B cell (primary cell): ENCODE results near the gene PDE6B. TPM values are rescaled to one million over a fixed set of nuclear protein-coding genes. Genes with fewer than 3 reads are reported as not detected.

Experiments used
- ATAC-seq: fragments of 200-7000 bp; cut with Tn5 transposase; one replicate; pipeline ENCODE4 v1.10.0; 2021; ENCODE audit warnings: low read depth, mild to moderate bottlenecking, moderate number of reproducible peaks, moderate library complexity
- CTCF ChIA-PET: fragments of 350-600 bp; sonication (Branson Sonifier 250); formaldehyde crosslinking; loops from one replicate; lab custom pipeline; 2021; ENCODE audit warnings: antibody characterized with exemption, inconsistent platforms; lab: Charles Lee
- POLR2A ChIA-PET: fragments of 350-600 bp; sonication (Branson Sonifier 250); formaldehyde crosslinking; loops from one replicate; lab custom pipeline; 2021; ENCODE audit warnings: antibody characterized with exemption; lab: Charles Lee
- DNase-seq: peaks from one replicate; pipeline ENCODE4 v3.0.0; 2013
- H2AFZ ChIP-seq: 2 replicates; pipeline ENCODE4 v1.6.1; 2012; ENCODE audit warnings: mild to moderate bottlenecking, low read depth, low read length; ENCODE audit not compliant: insufficient read depth, poor library complexity, severe bottlenecking
- H3K27ac ChIP-seq, 2 donors: 1 replicate in 1 of 2; 2 replicates in 1 of 2; pipeline ENCODE4 v1.5.1; 2012 to 2013; ENCODE audit warnings: low read length in 2 of 2, mild to moderate bottlenecking in 2 of 2, moderate library complexity in 1 of 2
- H3K27me3 ChIP-seq, 4 experiments: fragments of 200-600 bp in 1 of 4; sonication (generic) in 1 of 4; replicated peaks in 1 of 4; 1 replicate in 2 of 4; 2 replicates in 2 of 4; pipeline versions ENCODE4 v1.6.1 to v1.7.0; 2013 to 2016; ENCODE audit warnings: low read length in 3 of 4, mild to moderate bottlenecking in 2 of 4, mixed read lengths in 1 of 4, moderate library complexity in 1 of 4; ENCODE audit not compliant: insufficient read depth in 4 of 4, control insufficient read depth in 3 of 4; ENCODE audit errors: control extremely low read depth in 1 of 4
- H3K36me3 ChIP-seq, 2 experiments: replicated peaks in 1 of 2; 1 replicate in 1 of 2; 2 replicates in 1 of 2; pipeline versions ENCODE4 v1.6.1 to v1.7.1; 2013; ENCODE audit warnings: low read length in 1 of 2; ENCODE audit not compliant: insufficient read depth in 2 of 2, control insufficient read depth in 1 of 2; ENCODE audit errors: control extremely low read depth in 1 of 2, extremely low read depth in 1 of 2
- H3K4me1 ChIP-seq, 2 donors: fragments of 200-600 bp in 1 of 2; sonication (generic) in 1 of 2; 1 replicate in 1 of 2; 2 replicates in 1 of 2; pipeline versions ENCODE4 v1.5.1 to v1.6.1; 2013 to 2017; ENCODE audit warnings: low read length in 2 of 2; ENCODE audit not compliant: control insufficient read depth in 2 of 2, insufficient read depth in 2 of 2
- H3K4me2 ChIP-seq: replicated peaks from 2 replicates; pipeline ENCODE3; 2012; ENCODE audit warnings: mild to moderate bottlenecking, low read depth, low read length; ENCODE audit not compliant: poor library complexity, severe bottlenecking
- H3K4me3 ChIP-seq, 5 experiments: fragments of 200-600 bp in 1 of 5; sonication (generic) in 1 of 5; 1 replicate in 3 of 5; 2 replicates in 2 of 5; pipeline versions ENCODE4 v1.5.1 to v1.7.0; 2011 to 2016; ENCODE audit warnings: low read length in 4 of 5, mild to moderate bottlenecking in 4 of 5, low read depth in 2 of 5, control low read depth in 1 of 5, moderate library complexity in 1 of 5; ENCODE audit not compliant: insufficient read depth in 1 of 5; ENCODE audit errors: control extremely low read depth in 1 of 5, extremely low read depth in 1 of 5
- H3K79me2 ChIP-seq: fragments of 200-600 bp; sonication (generic); one replicate; pipeline ENCODE4 v1.6.0; 2016; ENCODE audit warnings: low read length; ENCODE audit not compliant: control insufficient read depth, insufficient read depth
- H3K9ac ChIP-seq: fragments of 200-600 bp; sonication (generic); 2 replicates; pipeline ENCODE4 v1.6.1; 2017; ENCODE audit warnings: mild to moderate bottlenecking, low read length, moderate library complexity
- H3K9me3 ChIP-seq, 3 donors: one replicate each; pipeline versions ENCODE4 v1.6.1 to v1.7.1; 2013; ENCODE audit warnings: low read length in 2 of 3; ENCODE audit not compliant: control insufficient read depth in 2 of 3, insufficient read depth in 1 of 3; ENCODE audit errors: control extremely low read depth in 1 of 3
- H4K20me1 ChIP-seq: 2 replicates; pipeline ENCODE4 v1.6.0; 2012; ENCODE audit warnings: mild to moderate bottlenecking, low read length; ENCODE audit not compliant: insufficient read depth, control insufficient read depth, poor library complexity, severe bottlenecking
- H3K27ac Mint-ChIP-seq: one replicate; pipeline ENCODE4 v1.8.0; 2021; ENCODE audit warnings: mixed read lengths
- H3K27me3 Mint-ChIP-seq: one replicate; pipeline ENCODE4 v1.8.0; 2021; ENCODE audit warnings: mixed read lengths
- H3K4me1 Mint-ChIP-seq: one replicate; pipeline ENCODE4 v1.8.0; 2021; ENCODE audit warnings: mixed read lengths
- H3K4me3 Mint-ChIP-seq: one replicate; pipeline ENCODE4 v1.8.0; 2021; ENCODE audit warnings: mixed read lengths
- H3K9me3 Mint-ChIP-seq: one replicate; pipeline ENCODE4 v1.8.0; 2022; ENCODE audit warnings: mixed read lengths; ENCODE audit not compliant: insufficient read depth
- EZH2 ChIP-seq: IDR thresholded peaks from 2 replicates; pipeline ENCODE4 v1.6.1; 2012; ENCODE audit warnings: borderline replicate concordance, low read depth, mild to moderate bottlenecking, moderate library complexity, low read length; ENCODE audit not compliant: insufficient read depth, poor library complexity, severe bottlenecking
- WGBS: methylation state at CpG from one replicate; pipeline ENCODE4 v1.1.5; 2013; ENCODE audit warnings: missing lambda C conversion rate; ENCODE audit not compliant: insufficient coverage; 5-methylcytosine and 5-hydroxymethylcytosine counted together
- intact Hi-C: fragments of 100-400 bp; cut with micrococcal nuclease; formaldehyde crosslinking; loops from one replicate; pipeline ENCODE4 v1.10.0; 2022
- polyA plus RNA-seq: library from polyadenylated mRNA; depleted of rRNA; stranded (reverse); fragments of >200 nt; gene quantifications from 2 replicates; pipeline ENCODE4 v1.2.3, GENCODE V29; 2012
- total RNA-seq, 2 donors: library from RNA; stranded (reverse); fragments of 120-200 nt in 1 of 2; gene quantifications; 1 replicate in 1 of 2; 2 replicates in 1 of 2; pipeline versions ENCODE4 v1.2.3 to v1.2.4, GENCODE V29; 2013 to 2022
- TF ChIP-seq, protein P1 (sequence below): fragments of 200-600 bp; IDR thresholded peaks from one replicate; pipeline ENCODE4 v1.8.0; 2022; ENCODE audit warnings: antibody characterized with exemption, mild to moderate bottlenecking

Gene PDE6B
- total and polyA plus RNA-seq, 2 donors (not counting 1 experiment from before 2014, with no cell fraction given), result 20.0 to 25.2 TPM

DNA sequence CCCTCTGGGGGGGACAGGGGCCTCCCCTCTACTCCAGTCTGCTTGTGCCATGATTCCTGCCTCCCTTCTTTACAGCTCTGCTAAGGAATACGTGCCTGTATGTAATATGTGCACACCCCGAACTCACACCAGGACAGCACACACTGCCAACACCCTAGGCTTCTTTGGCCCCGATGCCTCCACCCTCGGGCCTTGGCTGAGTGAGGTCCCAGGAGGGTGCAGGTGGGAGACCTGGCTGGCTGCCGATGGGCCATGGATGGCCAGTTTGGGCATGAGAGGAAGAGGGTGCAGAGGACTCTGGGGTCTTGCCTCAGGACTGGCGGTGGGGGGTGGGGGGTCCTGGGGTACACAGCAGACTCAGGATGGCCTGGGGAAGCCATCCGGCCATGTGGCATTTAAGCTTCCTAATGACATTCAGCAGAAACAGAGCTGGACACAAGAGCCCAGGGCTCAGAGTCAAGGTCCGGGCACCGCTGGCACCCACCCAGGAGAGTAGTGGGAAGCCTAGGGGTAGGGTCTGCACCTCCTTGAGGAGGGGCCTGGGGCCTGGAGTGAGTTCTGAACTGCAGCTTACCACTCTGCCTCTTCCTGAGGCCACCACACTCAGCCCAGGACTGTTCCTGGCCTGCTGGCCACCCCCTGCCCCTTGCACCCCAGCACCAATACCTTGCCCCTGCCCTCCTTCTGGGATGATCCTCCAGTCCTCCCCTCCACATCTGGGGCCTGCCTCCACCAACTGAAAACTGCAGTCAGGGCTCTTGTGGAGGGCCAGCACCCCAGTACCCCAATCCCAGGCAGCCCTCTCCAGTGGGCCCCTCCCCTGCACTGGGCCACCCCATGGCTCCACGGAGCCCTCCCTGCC, 78.2 kb downstream of the PDE6B start:
- Histone ChIP-seq H3K4me2 (no peak overlapping the region), H3K9me3 (no peaks in the 10 kb centered on the region), H3K4me3 (no peak overlapping the region), H3K27ac (no peak overlapping the region), H3K27me3 (no peaks in the 10 kb centered on the region), H3K79me2 (peaks cover 36% of the 10 kb centered on the region), H2AFZ (no peak overlapping the region), H4K20me1 (peaks cover 17% of the 10 kb centered on the region), H3K36me3 (no peaks in the 10 kb centered on the region), H3K9ac (no peak overlapping the region), H3K4me1 (peaks cover 32 to 48% of the 10 kb centered on the region in 2 donors)
- Mint-ChIP-seq H3K4me3 (no peak overlapping the region), H3K27me3 (no peaks in the 10 kb centered on the region), H3K4me1 (peaks cover 29% of the 10 kb centered on the region), H3K27ac (peak overlapping the region; percentile 15), H3K9me3 (no peaks in the 10 kb centered on the region)
- CTCF ChIA-PET, result no interaction called here
- 95% methylated on average over 6 of the region's 10 CpGs for WGBS
- ATAC-seq (no peak), DNase-seq (no peak)
- no peak for TF ChIP-seq EZH2
- TF ChIP-seq, protein P1, sequence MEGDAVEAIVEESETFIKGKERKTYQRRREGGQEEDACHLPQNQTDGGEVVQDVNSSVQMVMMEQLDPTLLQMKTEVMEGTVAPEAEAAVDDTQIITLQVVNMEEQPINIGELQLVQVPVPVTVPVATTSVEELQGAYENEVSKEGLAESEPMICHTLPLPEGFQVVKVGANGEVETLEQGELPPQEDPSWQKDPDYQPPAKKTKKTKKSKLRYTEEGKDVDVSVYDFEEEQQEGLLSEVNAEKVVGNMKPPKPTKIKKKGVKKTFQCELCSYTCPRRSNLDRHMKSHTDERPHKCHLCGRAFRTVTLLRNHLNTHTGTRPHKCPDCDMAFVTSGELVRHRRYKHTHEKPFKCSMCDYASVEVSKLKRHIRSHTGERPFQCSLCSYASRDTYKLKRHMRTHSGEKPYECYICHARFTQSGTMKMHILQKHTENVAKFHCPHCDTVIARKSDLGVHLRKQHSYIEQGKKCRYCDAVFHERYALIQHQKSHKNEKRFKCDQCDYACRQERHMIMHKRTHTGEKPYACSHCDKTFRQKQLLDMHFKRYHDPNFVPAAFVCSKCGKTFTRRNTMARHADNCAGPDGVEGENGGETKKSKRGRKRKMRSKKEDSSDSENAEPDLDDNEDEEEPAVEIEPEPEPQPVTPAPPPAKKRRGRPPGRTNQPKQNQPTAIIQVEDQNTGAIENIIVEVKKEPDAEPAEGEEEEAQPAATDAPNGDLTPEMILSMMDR, result no peak
- POLR2A ChIA-PET, result interaction anchor here (0.7 kb wide), 1 partner anchor 877 kb away, joined by 9 read pairs; no protein-coding TSS in a partner anchor
- intact Hi-C loops, result loop anchor here (10.0 kb wide), 1 partner anchor 231 kb away; the partner anchor contains the start of genes GAK and TMEM175
